ENCODE results near the gene PI16.
"Not testable (repeated sequence)": the region's sequence is repeated elsewhere in the genome, so short reads cannot be mapped to it uniquely, and the experiment has no call there.

PI16 gene

GRCh38 chr6:36976509-36976908 lies 22.0 kb downstream of the PI16 start:
- no peak for DNase-seq

- DNase-seq = no peak
These were observed 22.4 kb downstream of the PI16 start for GRCh38 chr6:36976931-36977330.

GRCh38 chr6:36977470-36977941 lies 23.0 kb downstream of the PI16 start:
- no peak for DNase-seq

GRCh38 chr6:36978421-36979346 lies 24.1 kb downstream of the PI16 start:
- no peak for DNase-seq

GRCh38 chr6:36979347-36979742 lies 24.8 kb downstream of the PI16 start:
- DNase-seq = no peak

- no peak for DNase-seq
These were observed 25.6 kb downstream of the PI16 start for GRCh38 chr6:36980129-36980528.

- no peak for DNase-seq
These were observed 26.5 kb downstream of the PI16 start for GRCh38 chr6:36980876-36981619.

GRCh38 chr6:36983538-36983937 lies 29.0 kb downstream of the PI16 start:
- no peak for DNase-seq

- peak; percentile 62 for DNase-seq
These were observed 30.3 kb downstream of the PI16 start for GRCh38 chr6:36984581-36985416.

GRCh38 chr6:36985417-36985807 lies 30.9 kb downstream of the PI16 start:
- no peak for DNase-seq

GRCh38 chr6:36985808-36986703 lies 31.5 kb downstream of the PI16 start, which contains the start of gene MTCH1:
MTCH1 (minus strand) TSS chr6:36986196; CDS start chr6:36986173, 23 bp downstream.
- peak; percentile 86 for DNase-seq

GRCh38 chr6:36986704-36987047 lies 32.1 kb downstream of the PI16 start:
- no peak for DNase-seq

- no peak for DNase-seq
These were observed 34.7 kb downstream of the PI16 start for GRCh38 chr6:36989264-36989663.

GRCh38 chr6:36990401-36990800 lies 35.9 kb downstream of the PI16 start:
- not testable (repeated sequence) for DNase-seq

GRCh38 chr6:36997811-36998722 lies 43.5 kb downstream of the PI16 start:
- no peak for DNase-seq

- no peak for DNase-seq
These were observed 44.1 kb downstream of the PI16 start for GRCh38 chr6:36998723-36999038.

- no peak for DNase-seq
These were observed 44.7 kb downstream of the PI16 start for GRCh38 chr6:36999061-36999750.

- DNase-seq = no peak
These were observed 45.2 kb downstream of the PI16 start for GRCh38 chr6:36999751-37000125.

- no peak for DNase-seq
These were observed 49.8 kb downstream of the PI16 start for GRCh38 chr6:37004044-37004980.

Measured in activated CD8-positive, alpha-beta memory T cell treated with anti-CD3 and anti-CD28 coated beads, Interleukin-2, amount 50 U/mL, for 4 hours (primary cell).